HG03095 (cell line): ENCODE measurements around the gene PREP.
"Not testable (repeated sequence)": the region's sequence is repeated elsewhere in the genome, so short reads cannot be mapped to it uniquely, and the experiment has no call there.

ENCODE experiments used
- ATAC-seq: cut with Tn5 transposase; IDR thresholded peaks from one replicate; pipeline ENCODE4 v1.9.1; 2021; ENCODE audit warnings: moderate library complexity; ENCODE audit not compliant: unreplicated experiment

The PREP gene

DNA sequence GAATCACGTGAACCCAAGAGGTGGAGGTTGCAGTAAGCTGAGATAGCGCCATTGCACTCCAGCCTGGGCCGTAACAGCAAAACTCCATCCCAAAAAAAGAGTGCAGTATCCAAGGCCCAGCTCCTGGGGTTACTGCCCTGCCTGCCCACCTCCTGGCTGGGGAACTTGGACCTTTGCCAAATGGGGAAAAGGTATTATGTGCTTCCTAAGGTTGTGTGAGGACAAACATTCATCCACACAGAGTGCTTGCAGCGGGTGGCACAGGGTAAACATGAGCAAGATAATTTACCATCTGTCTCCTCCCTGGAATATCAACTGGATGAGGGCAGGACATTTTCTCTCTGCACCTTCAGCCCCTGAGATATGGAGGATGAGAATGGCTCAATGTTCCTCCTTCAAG, 128.2 kb downstream of the PREP start:
- ATAC-seq: no peak

DNA sequence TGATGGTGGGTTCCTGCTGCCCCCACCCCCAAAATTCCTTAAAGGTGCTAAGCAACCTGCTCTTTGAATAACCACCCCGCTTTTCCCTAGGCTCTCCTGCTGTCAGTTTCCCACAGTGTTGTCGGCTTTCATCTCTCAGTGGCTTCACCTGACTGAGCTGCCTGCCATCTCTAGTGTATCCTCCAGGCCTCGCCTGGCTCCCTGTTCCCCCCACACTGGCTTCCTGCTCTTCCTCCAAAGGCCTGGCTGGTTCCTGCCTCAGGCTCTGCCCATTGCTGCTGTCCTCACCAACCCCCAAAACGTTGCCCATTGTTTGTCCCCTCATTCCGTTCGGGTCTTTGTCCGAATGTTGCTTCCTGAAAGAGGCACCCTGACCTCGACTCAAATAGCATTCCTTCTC, 129.3 kb downstream of the PREP start:
- ATAC-seq: no peak

DNA sequence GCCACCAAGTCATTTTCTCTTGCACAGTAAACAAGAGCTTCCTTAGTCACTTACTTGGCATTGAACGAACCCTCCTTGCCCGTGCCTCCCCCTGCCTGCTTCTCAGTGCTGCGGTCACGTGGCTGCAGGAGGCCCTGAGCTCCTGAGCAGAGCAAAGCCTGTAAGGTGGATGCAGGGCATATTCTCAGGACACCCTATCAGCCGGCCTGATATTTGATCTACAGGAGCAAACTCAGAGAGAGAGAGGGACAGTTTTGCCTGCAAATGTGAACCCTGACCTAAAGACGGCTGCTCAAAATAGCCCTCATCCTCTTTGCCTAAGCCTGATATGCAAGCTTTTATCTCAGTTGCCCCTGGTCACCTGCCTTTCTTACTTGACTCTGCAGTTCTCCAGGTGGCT, 130.1 kb downstream of the PREP start:
- ATAC-seq: no peak

DNA sequence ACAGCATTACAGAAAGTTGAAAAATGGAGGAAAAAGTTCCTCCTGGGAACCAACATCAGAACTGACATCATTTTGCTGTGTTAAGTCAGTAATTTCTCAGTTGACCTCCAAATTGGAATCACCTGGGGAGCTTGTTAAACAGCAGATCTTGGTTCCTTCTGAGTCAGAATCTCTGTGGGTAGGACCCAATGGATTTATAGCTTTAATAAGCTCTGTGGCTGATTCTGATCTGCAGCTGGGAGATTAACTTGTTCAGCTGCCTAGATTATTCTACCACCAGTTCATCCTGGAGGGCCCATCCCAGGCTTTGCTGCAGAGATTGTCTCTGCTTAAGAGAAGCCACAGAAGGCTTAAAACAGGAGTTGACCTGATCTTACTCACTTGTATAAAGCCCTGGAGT, 132.4 kb downstream of the PREP start:
- no peak for ATAC-seq

DNA sequence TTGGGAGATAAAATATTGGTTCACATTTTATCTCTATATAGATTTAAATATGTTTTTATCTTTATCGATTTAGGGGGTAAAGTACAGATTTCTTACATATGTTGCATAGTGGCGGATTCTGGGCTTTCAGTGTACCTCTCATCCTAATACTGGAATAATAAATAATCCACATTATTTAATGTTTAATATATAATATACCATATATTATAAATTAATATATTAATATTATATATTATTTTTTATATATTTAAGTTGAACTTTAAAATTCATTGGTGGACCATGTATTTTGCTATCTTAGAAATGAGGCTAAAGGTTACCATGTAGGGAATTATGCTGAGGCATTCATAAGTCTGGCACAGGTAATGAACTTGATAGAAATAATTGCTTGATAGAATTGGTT, 133.5 kb downstream of the PREP start:
- ATAC-seq: no peak

DNA sequence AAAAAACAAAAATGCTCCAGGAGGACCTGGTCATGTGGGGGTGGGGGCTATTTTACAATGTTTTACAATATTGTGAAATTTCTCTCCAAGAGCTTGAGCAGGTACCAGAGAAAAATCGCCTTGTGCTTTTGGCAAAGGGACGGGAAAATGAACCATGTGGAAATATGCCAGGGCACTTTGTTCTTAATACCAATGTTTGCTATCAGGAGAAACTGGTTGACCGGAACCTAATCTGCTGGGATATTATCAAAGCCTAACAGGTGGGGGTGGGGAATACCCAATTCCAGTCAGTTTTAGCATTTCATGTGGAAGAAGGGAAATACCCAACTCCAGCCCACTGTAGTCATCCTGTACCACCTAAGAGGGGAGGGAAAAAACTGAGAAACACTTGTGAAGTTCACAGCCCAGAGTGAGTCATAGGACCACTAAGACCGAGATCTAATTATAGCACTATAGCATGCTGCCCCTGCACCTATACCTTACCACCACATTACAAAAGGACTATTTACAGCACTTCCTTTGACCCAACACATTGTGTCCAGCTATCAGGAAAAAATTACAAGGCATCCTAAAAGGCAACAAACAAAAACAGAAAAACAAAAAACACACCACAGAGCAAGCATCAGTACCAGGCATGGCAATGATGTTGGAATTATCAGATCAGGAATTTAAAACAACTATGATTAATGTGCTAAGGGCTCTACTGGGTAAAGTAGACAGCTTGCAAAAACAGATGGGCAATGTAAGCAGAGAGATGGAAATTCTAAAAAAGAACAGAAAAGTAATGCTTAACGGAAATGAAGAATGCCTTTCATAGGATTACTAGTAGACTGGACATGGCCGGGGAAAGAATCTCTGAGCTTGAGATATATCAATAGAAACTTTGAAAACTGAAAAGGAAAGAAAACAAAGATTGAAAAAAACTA, 138.9 kb downstream of the PREP start:
- no peak for ATAC-seq

DNA sequence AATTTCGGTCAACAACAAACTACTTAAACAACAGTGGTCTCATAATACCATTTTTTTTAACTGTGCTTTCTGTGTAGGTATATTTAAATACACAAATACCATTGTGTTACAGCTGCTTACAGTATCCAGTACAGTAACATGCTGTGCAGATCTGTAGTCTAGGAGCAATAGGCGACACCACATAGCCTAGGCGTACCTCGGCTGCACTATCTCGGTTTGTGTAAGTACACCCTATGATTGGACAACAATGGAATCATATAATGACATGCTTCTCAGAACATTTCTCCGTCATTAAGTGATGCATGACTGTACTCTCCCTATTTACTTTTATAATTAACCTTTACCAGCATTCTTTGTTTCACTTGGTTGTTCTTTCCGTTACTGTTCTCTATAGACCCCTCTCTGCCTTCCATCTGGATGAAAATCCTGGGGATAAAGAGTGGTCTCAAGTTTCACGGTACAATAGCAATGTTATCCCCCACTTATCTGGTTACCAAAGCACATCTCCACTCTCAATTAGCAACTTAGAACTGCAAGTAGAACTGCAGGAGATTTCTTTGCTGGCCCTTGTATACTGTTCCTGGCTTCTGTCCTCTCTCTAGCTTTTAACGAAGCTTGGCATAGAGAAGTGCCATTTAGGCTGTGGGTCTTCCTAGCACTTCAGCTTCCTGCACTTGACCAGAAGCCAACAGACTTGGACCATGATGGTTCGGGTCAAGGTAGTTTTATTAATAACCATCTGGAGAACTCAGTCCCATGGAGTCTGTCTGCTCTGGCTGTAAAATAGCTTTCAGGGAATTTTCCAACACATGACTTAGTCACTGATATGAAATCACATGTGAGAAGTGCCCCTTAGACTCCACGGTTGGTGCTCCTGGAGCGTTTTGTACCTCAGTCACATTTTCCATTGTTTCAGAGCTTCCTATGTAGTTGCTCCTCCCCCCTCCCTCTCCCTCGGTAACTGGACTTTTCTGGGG, 142.7 kb downstream of the PREP start:
- no peak for ATAC-seq

DNA sequence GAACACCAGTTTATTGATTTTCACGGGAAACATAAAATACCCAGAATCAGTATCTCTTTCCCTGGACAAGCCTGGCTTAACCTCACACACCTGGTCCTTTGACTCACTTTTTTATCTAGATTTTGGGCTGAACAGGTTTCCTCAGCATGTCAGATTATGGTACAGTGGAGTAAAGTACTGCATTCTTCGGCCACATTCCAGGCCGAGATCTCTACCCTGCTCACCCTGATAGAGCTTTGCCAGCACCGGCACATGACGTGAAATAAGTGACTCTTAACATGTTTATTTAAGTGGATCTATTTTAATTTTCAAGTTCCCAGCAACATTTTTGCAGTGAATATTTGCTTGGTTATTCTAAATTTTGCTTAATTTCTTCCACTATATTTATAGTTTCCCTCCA, 144.1 kb downstream of the PREP start:
- no peak for ATAC-seq

DNA sequence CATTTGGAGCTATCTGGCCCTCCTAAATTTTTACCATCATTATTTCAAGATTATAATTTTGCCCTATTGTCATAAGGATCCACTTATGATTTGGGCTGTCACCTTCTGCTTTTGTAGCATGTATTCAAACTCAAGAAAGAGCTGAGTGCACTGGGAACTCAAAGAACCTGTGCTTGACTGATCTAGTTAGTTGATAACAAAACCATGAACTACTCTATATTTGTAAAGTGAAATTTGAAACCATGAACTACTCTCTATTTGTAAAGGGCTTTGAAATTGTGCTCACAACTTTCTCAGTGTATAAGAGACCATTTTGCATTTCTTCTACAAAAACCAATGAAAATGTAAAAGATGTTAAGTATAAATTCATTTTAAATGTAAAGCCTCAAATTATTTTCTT, 145.5 kb downstream of the PREP start:
- ATAC-seq: no peak

DNA sequence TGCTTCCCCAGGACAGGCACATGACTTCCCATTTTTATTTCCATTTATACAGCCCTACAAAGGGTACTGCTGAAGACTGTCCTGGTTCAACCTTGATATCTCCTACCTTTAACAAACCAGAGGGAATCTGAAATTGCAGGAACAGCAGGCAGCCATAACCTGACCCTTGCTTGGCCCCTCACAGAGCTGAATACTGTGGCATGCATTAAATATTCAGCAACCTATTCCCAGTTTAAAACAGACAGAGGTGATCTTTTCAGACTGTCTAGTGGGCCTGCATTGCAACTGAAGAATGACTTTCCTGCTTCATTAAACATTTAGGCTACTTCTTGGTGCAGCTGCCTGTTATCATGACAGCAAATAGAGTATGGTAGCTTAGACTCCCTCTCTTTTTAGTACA, 146.3 kb downstream of the PREP start:
- no peak for ATAC-seq

DNA sequence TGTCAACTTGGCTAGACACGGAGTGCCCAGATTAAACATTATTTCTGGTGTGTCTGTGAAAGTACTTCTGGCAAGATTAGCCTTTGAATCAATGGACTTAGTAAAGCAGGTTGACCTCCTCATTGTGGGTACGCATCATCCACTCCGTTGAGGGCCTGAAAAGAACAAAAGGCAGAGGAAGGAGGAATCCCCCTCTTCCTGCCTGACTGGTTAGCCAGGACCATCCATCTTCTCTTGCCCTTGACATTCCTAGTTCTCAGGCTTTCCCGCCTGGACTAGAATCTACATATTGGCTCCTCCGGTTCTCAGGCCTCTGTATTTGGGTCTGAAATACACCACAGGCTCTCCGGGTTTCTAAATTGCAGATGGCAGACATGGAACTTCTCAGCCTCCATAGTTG, 149.1 kb downstream of the PREP start:
- ATAC-seq: no peak

DNA sequence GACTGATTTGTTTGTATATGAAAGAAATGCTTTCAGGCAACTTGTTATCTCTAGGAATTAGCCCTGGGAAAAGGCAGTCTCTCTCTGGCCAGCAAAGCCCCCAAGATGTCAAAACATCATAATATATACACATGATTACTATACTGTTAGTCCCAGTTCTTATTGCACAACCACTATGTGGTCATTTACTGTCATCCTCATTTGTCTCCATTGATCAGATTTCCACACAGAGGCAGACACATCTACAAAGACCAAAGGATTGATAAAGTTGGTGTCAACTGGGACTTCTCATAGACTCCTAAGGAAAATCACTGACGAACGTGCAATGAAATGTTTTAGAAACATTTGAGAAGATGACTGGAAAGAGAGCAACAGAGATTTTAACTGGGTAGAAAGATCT, 151.2 kb downstream of the PREP start:
- no peak for ATAC-seq

DNA sequence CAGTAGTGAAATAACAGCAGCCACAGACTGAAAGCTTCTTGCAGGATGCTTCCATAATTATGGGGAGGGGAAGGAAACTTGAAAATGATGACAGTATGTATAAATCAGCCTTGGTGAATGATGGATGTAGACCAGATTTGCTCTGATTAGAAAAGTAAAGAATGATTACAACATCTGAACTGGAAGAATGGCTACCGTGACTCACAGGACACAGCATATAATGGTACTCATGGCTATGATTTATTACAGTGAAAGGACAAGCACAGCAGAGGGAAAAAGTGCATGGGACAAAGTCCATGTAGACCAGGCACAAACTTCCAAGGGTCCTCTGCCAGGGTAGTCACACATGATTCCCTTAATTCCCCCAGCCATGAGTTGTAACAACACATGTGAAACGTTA, 152.3 kb downstream of the PREP start:
- no peak for ATAC-seq

DNA sequence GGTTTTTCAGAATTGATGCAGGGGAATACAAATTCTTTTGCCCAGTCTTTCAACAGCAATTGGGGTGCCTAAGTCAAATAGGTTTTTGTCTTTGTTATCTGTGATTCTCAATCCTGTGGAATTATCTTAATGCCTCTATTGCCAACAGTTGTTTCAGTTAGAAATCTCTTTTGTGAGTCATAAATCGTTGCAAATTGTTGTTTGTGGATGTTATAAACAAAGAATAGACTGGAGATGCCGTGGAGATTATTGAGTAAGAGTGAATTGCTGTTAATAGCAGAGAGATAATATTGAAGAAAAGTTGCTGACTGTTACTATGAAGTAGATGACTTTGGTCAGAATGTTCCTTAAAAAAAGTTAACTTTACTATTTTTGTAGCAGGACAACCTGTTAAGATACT, 159.4 kb downstream of the PREP start:
- no peak for ATAC-seq

DNA sequence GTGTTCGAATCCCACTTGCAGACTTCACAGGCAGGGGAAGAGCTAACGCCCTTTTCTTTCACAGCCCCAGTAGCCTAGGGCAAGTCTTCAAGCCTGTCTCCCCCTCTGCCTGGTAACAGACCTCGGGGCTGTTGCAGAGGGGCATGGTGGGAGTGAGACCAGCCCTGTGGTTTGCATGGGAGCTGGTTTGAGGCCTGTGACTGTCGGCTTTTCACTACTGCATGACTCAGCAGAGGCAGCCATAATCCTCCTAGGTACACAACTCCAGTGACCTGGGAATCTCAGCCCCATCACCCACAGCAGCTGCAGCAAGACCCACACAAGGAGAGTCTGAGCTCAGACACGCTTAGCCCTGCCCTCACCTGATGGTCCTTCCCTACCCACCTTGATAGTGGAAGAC, 167.7 kb downstream of the PREP start:
- no peak for ATAC-seq

DNA sequence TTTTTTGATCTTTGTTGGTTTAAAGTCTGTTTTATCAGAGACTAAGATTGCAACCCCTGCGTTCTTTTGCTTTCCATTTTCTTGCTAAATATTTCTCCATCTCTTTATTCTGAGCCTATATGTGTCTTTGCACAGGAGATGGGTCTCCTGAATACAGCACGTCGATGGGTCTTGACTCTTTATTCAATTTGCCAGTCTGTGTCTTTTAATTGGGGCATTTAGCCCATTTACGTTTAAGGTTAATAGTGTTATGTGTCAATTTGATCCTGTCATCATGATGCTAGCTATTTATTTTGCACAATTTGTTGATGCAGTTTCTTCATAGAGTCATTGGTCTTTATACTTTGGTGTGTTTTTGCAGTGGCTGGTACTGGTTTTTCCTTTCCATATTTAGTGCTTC, 171.1 kb downstream of the PREP start:
- not testable (repeated sequence) for ATAC-seq
